Measurements from ENCODE around the gene AFM.

AFM gene

GRCh38 chr4:73481358-73481757, at the start of gene AFM:
TSS of gene AFM (plus strand) at chr4:73481745. CDS start at chr4:73481776, 31 bp downstream.
- DNase-seq (ENCODE audit: low read depth in 2 of 2): no peak

GRCh38 chr4:73431813-73432168, 49.8 kb upstream of the AFM start:
- no peak for DNase-seq (ENCODE audit: low read depth in 2 of 2)

GRCh38 chr4:73432169-73433000, 49.2 kb upstream of the AFM start:
- no peak for DNase-seq (ENCODE audit: low read depth in 2 of 2)

- no peak for DNase-seq (ENCODE audit: low read depth in 2 of 2)
Observed at GRCh38 chr4:73433140-73433539, 48.4 kb upstream of the AFM start.

DNA sequence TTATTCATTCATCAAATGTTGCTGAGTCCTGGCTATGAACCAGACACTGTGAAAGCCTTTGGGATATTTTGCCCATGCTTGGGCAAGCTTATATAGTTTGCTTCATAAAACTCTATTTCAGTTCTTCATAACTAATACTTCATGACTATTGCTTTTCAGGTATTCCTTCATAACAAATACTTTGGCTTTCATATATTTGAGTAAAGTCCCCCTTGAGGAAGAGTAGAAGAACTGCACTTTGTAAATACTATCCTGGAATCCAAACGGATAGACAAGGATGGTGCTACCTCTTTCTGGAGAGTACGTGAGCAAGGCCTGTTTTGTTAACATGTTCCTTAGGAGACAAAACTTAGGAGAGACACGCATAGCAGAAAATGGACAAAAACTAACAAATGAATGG, 47.2 kb upstream of the AFM start:
- DNase-seq (ENCODE audit: low read depth in 2 of 2): no peak

- no peak for DNase-seq (ENCODE audit: low read depth in 2 of 2)
Observed at GRCh38 chr4:73435984-73436383, 45.6 kb upstream of the AFM start, which contains the start of gene AFP. TSS of gene AFP (plus strand) at chr4:73436221. CDS start at chr4:73436263, 42 bp downstream.

DNA sequence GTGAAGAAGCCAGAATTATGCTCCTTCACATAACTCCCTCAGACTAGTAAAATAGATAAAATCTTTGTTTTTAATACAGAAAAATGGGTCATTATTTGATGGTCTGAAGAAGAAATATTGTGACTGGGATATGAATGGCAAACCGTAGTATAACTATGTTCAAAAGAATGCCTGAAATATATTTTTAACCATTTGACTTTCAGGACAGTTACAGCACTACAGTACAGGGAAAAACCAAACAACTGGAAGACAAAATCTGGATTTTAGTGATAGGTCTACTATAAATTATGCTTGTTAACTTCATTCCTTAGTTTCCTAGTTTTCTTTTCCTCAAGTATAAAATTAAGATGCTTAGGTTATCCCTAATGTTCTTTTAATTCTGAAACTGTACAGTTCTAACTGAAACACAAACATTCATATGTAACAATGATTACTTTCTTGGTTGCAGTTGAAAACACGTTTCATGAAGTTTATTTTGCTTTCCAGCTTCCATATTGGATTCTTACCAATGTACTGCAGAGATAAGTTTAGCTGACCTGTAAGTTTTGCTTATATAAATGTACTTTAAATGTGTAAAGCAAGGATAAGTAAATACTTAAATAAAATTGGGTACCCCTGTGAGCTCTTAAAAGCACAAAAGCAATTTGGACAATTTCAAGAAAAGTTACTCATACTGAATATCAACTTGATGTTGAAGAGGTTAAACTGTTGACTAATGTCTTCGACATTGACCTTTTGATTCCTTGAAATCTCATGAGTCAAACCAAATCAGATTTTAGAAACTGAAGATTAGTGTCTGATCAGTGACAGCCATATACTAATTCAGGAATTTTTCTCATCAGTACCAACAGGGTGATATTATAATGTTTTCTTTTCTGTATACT, 44.6 kb upstream of the AFM start:
- no peak for DNase-seq (ENCODE audit: low read depth in 2 of 2)

DNA sequence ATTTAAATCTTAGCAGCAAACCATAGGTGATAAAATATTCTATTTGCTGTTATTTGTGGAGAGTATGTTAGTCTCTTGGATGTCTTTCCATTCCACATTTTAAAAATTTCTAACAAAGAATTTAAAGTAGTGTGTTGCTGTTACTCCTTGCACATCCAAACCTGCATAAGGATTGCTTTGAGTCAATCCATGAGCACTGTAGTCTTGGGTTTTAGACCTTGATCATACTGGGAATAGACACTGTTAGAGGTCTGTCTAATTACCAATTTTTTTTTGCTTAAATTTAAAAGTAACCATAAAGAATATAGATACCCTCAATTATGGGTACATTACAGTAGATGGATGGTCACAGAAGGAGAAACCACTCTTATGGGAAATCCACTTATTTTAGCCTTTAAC, 44.0 kb upstream of the AFM start:
- DNase-seq (ENCODE audit: low read depth in 2 of 2): no peak

DNA sequence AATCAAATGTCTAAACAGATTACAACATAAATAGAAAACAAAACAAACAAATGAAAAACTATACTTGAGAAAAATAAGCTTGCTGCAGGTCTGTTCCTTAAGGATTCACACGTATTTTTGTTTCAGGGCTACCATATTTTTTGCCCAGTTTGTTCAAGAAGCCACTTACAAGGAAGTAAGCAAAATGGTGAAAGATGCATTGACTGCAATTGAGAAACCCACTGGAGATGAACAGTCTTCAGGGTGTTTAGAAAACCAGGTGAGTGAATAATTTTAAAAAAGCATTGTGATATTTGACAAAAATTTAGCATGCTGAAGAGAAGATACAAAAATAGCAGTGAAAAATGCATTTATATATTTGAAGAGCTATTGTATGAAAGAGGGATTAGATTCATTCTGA, 43.5 kb upstream of the AFM start:
- no peak for DNase-seq (ENCODE audit: low read depth in 2 of 2)

GRCh38 chr4:73438582-73439215, 42.8 kb upstream of the AFM start:
- no peak for DNase-seq (ENCODE audit: low read depth in 2 of 2)

DNA sequence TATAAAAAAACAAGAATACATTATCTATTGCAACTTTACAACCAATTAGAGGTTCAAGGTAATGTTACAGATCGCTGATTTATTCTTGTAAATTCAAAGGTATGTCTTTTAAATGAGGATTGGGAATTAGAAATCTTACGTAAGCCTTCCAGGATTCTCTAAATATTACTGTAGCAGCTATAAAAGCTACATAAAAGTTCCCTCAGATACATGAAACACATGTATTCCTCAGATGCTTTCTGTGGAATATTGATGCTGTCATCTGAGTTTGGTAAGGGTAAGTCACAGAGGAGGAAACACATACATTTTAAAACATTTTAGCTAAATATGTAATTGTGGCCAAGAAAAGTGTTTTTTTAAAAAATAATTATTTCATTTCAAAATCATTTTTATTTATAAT, 42.1 kb upstream of the AFM start:
- DNase-seq (ENCODE audit: low read depth in 2 of 2): no peak

GRCh38 chr4:73439991-73440390, 41.6 kb upstream of the AFM start:
- DNase-seq (ENCODE audit: low read depth in 2 of 2): no peak

- DNase-seq (ENCODE audit: low read depth in 2 of 2): no peak
Observed at GRCh38 chr4:73440653-73441052, 40.9 kb upstream of the AFM start.

- no peak for DNase-seq (ENCODE audit: low read depth in 2 of 2)
Observed at GRCh38 chr4:73442275-73442674, 39.3 kb upstream of the AFM start.

- no peak for DNase-seq (ENCODE audit: low read depth in 2 of 2)
Observed at GRCh38 chr4:73443224-73443623, 38.3 kb upstream of the AFM start.

GRCh38 chr4:73445383-73446335, 35.9 kb upstream of the AFM start:
- DNase-seq (ENCODE audit: low read depth in 2 of 2): no peak

- no peak for DNase-seq (ENCODE audit: low read depth in 2 of 2)
Observed at GRCh38 chr4:73446336-73446938, 35.1 kb upstream of the AFM start.

- no peak for DNase-seq (ENCODE audit: low read depth in 2 of 2)
Observed at GRCh38 chr4:73447671-73448070, 33.9 kb upstream of the AFM start.

- DNase-seq (ENCODE audit: low read depth in 2 of 2): no peak
Observed at GRCh38 chr4:73448448-73449203, 32.9 kb upstream of the AFM start.

- no peak for DNase-seq (ENCODE audit: low read depth in 2 of 2)
Observed at GRCh38 chr4:73450398-73451004, 31.0 kb upstream of the AFM start.

Data from stimulated activated CD4-positive, alpha-beta T cell treated with anti-CD3 and anti-CD28 coated beads, Interleukin-15, amount 100 ng/mL, for 48 hours (primary cell).